ENCODE data around the gene TUBE1.

TUBE1 gene

GRCh38 chr6:112041535-112041934 lies 45.7 kb downstream of the TUBE1 start:
- TF ChIP-seq, protein P1, sequence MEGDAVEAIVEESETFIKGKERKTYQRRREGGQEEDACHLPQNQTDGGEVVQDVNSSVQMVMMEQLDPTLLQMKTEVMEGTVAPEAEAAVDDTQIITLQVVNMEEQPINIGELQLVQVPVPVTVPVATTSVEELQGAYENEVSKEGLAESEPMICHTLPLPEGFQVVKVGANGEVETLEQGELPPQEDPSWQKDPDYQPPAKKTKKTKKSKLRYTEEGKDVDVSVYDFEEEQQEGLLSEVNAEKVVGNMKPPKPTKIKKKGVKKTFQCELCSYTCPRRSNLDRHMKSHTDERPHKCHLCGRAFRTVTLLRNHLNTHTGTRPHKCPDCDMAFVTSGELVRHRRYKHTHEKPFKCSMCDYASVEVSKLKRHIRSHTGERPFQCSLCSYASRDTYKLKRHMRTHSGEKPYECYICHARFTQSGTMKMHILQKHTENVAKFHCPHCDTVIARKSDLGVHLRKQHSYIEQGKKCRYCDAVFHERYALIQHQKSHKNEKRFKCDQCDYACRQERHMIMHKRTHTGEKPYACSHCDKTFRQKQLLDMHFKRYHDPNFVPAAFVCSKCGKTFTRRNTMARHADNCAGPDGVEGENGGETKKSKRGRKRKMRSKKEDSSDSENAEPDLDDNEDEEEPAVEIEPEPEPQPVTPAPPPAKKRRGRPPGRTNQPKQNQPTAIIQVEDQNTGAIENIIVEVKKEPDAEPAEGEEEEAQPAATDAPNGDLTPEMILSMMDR (IDR thresholded peaks at IDR 0.05; ENCODE audit: low read length, missing control alignments): no peak
- no peak overlapping the region for H3K4me3 ChIP-seq (replicated peaks; ENCODE audit: low read depth, low read length)
- peak; percentile 25 for DNase-seq (ENCODE audit: low read depth)

- no peak overlapping the region for H3K4me3 ChIP-seq (replicated peaks; ENCODE audit: low read depth, low read length)
Measured at GRCh38 chr6:112040956-112041355, 46.3 kb downstream of the TUBE1 start.

DNA sequence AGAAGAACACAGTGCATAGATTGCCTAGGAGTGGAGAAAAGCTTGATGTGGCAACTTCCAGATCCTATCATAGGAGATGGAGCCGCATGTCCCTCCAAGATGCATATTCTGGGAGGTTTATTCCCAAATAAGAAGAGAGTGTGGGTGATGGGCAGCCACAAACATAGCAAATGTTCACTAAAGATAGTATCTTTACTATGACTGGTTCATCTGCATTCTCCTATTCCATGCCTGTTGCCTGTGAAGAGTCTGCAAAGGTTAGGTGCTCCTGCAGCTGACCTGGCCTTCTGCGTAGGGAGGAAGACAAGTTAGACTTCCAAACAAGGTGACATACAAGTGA lies 47.9 kb downstream of the TUBE1 start:
- TF ChIP-seq, protein P1 (IDR thresholded peaks at IDR 0.05; ENCODE audit: low read length, missing control alignments): no peak
- H3K4me3 ChIP-seq (replicated peaks; ENCODE audit: low read depth, low read length): no peak overlapping the region
- no peak for DNase-seq (ENCODE audit: low read depth)

More at GRCh38 chr6:112040956-112041355, 46.3 kb downstream of the TUBE1 start:
- DNase-seq (ENCODE audit: low read depth): peak; percentile 46
- TF ChIP-seq, protein P1 (IDR thresholded peaks at IDR 0.05; ENCODE audit: low read length, missing control alignments): no peak

- no peak for DNase-seq (ENCODE audit: low read depth)
- H3K4me3 ChIP-seq (replicated peaks; ENCODE audit: low read depth, low read length): no peak overlapping the region
- TF ChIP-seq, protein P1 (IDR thresholded peaks at IDR 0.05; ENCODE audit: low read length, missing control alignments): no peak
Measured at GRCh38 chr6:112038756-112039430, 48.4 kb downstream of the TUBE1 start.

DNA sequence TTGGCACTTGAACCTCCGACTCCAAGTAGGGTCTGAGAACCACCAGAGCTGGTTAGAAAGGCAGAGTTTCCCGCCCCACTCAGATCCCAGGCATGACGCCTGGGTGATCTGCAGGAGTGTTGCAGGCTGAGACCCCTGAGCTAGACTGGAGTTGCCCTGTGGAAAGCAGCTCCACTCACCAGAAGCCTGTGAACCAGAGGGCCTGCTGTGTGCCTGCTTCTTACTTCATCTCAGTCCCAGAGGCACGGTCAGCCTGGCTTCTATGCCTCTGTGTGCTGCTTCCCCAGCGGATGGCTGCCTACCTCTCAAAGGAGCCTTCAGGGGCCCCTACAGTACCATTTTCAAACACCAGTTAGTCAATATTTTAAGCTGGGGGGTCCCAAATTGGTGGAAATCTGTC lies 49.0 kb downstream of the TUBE1 start:
- TF ChIP-seq, protein P1 (IDR thresholded peaks at IDR 0.05; ENCODE audit: low read length, missing control alignments): no peak
- H3K4me3 ChIP-seq (replicated peaks; ENCODE audit: low read depth, low read length): no peak overlapping the region

DNA sequence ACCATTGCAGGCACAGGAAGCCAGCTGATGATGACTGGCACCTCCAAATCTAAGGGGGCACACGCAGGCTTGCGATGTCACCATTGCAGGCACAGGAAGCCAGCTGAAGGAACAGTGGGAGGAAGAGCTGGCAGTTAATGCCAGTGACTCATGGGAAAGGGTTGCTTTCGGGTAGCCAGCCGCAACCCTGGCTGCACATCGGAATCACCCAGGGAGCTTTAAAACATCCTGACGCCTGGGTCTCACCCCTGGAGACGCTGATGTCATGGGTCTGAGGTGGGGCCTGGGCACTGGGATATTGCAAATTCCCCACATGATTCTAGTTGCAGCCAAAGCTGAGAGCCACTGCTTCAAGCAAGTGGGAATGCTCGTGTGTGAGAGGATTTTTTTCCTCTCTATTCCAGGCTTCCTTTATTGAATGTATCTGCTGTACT lies 49.5 kb downstream of the TUBE1 start:
- H3K4me3 ChIP-seq (replicated peaks; ENCODE audit: low read depth, low read length): no peak overlapping the region
- DNase-seq (ENCODE audit: low read depth): peak; percentile 95
- TF ChIP-seq, protein P1 (IDR thresholded peaks at IDR 0.05; ENCODE audit: low read length, missing control alignments): no peak

More for the DNA sequence above, 49.0 kb downstream of the TUBE1 start:
- peak; percentile 27 for DNase-seq (ENCODE audit: low read depth)

DNA sequence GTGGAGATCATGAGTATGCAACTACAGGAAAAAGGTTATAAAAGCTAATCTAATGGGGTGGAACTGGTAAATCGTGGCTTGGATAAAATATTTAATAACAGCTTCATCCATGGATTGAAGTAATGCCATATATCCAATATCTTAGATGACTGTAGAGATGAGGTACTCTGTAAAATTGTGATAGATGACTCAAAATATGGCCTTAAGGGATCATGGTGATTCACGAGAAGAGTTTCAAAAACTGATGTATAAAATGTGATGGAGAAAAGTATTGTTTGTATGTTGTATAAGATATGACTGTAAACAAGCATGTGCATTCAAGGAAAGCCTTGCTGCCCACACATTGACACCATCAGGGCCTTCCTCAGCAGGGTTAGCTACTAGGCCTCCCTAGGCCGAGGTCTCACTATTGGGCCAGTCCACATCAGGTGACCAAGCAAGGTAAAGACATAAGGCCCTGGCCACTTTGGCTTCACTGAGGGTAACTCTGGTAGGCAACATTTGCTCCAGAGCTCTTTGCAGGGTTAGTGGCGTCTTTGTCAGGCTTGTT lies 51.1 kb downstream of the TUBE1 start:
- DNase-seq (ENCODE audit: low read depth): no peak
- TF ChIP-seq, protein P1 (IDR thresholded peaks at IDR 0.05; ENCODE audit: low read length, missing control alignments): no peak
- H3K4me3 ChIP-seq (replicated peaks; ENCODE audit: low read depth, low read length): no peak overlapping the region

Measured in fibroblast of pulmonary artery (primary cell).